DMS114 treated with DMSO at 0.1 percent for 48 hours (cell line): ENCODE data around the gene C6orf141.

Source experiments
- DNase-seq: peaks from one replicate; lab custom pipeline; 2025; ENCODE audit not compliant: unreplicated experiment; lab: John Stamatoyannopoulos, UW

The C6orf141 gene

DNA sequence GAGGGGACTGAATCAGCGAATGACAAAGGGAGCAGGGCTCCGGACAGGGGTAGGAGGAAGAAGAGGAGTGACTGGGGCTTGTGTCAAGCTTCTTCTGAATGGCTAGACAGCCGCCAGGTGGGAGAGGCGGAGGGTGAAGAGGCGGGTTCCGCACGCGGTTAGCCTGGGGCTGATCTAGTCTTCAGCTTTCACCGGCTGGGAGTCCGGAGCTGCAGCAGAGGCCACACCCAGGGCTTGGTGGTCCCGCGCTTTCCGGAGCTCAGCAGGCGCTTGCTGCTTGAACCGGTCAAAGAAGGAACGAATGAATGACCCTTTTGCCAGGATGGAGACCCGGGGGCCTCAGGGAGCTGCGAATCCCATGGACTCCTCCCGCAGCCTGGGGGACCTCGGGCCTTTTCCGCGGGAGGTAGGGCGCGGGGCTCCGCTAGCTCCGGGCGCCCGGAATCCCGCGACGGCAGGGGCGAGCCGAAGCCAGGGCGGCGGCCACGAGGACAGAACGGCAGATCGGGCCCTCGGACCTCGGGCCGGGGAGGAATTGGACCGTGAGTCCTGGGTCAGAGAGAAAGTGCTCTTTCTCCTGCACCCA lies at the start of gene C6orf141:
Gene C6orf141 (plus strand): TSS at position 177 of the 586 bp plus-strand sequence. CDS start 125 bp downstream, at position 302.
- DNase-seq: no peak

DNA sequence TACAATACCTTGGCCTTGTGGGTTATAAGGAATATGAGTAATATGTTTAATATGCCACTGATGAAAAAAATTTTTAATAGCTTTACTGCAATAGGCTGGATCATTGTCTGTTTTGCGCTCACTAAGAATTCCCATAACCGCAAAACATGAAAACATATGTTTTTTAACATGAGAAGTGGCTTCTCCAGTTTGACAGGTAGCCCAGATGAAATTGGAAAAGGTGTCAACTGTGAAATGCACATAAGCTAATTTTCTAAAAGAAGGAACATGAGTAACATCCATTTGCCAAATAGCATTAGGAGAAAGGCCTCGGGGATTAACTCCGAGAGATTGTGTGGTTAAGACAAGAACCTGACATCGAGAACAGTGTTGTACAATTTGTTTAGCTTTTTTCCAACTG lies 45.8 kb upstream of the C6orf141 start:
- DNase-seq: no peak

DNA sequence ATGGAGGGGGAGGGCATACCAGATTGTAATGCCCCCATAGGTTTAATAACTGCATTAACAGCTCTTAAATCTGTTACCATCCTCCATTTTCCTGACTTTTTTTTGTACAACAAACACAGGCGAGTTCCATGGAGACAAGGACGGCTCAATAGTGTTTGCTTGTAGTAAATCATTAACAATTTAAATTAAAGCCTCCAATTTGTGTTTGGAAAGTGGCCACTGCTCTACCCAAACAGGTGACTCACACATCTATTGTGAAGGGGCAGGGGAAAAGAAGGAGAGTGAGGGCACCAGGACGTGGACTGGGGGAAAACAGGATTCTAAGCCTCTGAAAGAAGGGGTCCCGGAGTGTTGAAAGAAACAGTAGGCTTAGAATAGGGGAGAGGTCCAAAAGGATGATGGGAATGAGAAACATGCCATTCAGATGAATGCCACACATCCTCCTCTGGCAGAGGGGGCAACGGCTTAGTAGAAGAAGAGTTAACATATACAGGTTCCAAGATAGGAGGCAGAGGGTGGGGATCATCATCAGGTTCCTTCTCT lies 43.8 kb upstream of the C6orf141 start:
- DNase-seq: no peak

DNA sequence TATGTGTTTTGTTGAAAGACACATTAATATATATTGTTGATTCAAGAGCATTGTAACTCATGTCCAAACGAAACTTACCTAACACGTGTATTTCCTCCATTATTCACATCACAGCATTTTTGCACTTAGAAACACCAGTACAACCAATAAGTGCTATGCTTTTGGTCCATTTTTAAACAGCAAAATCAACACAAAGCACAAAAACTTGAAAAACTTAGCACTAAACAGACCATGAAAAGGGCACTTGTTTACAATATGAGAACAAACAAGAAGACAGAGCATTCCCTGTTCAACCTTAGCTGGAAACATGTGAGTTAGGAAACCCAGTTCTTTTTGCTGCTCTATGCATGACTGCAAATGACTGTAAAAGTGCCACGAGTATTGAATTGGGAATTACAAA lies 41.1 kb upstream of the C6orf141 start:
- DNase-seq: no peak

DNA sequence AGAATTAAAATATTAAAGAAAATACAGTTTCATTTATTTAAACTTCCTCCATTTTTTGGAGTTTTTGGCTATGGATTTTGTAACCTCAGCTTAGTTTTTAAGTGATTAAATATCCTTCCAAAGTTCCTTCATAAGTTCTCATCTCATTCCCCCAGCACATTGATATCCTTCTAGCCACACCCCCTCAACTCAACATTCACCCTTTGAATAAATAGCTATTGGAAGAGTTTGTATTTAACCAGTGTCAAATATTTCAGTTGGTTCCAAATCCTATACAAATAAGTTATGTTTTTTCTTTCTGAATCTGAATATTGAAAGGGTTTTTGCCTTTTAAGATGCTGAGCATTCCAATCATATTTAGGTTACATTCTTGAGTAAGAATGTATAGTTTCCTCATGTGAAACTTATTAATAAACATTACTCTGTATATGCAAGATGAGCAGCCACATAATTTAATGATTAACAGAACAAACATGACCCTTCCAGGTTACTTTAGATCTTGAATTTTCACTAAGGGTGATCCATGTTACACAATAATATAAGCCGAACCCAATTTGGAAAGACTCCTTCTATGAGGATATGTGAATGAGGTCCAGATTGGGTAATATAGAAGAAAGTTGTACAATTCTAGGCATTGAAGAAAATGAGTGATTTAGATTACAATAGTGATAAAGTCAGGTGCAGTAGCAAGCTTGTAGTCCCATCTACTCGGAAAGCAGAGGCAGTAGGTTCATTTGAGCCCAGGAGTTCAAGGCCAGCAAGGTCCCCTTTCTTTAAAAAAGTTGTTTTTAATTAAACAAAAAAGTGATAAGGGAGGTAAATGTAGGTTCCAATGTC lies 37.1 kb upstream of the C6orf141 start:
- DNase-seq: no peak

DNA sequence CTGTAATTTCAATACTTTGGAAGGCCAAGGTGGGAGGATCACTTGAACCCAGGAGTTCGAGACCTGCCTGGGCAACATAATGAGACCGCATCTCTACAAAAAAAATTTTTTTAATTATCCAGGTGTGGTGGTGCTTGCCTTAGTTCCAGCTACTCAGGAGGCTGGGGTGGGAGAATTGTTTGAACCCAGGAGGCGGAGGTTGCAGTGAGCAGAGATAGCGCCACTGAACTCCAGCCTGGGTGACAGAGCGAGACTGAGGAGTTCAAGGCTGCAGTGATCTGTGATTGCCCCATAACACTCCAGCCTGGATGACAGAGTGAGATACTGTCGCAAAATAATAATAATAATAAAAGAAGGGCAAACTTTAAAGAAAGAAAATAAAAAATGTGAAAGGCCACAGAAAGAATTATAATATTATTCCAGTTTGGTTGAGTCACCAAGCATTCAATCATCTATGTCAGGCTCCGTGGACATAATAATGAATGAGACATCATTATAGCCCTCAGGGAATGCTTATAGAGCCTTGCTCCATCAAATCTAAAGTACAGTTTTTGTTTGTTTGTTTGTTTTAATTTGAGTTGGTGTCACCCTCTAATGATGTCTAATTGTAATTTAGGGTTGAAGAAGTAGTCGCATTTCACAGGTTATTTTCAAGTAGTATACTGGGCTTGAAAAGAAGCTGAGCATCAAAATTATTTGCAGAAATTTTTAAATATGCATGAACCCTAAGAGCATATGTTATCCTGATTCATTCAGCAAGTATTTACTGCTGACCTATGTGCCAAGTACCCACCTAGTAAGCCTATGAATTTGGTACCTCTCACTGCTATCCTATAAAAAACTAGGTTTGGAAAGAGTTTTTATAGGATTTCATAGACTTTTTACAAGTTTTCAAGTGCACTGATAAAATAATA lies 35.6 kb upstream of the C6orf141 start:
- no peak for DNase-seq

DNA sequence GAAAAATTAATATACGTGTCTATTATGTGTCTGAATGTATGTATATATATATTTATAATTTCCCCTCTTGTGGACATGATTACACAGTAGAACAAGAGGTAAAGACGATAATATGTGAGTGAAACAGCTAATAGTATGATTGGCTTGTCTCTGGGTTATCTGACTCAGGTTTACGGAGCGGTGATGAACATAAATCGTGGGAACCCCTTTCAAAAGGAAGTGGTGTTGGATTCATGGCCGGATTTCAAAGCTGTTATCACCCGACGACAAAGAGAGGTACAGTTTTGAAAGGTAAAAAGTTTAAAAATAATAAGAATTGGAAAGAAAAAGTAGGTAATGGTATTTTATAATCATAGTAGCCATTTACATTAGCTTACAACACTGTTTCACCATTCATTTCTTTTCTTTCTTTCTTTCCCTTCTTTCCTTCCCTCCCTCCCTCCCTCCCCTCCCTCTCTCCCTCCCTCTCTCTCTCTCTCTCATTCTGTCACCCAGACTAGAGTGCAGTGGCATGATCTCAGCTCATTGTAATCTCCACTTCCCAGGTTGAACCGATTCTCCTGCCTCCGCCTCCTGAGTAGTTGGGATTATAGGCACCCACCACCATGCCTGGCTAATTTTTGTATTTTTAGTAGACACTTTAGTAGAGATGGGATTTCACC lies 34.9 kb upstream of the C6orf141 start:
- DNase-seq: no peak

DNA sequence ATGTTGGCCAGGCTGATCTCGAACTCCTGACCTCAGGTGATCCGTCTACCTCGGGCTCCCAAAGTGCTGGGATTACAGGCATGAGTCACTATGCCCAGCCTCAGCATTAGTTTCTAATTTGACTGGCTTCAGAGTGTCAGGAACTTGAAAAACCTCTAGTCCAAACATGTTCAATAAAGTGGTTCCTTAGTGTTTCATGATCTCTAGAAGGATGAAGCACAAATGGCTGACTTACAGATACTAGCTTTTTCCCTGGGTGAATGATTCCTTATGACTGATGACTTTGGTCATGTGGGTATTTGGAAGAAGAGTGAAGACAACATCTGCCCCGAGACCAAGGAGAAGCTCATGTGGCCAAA lies 34.3 kb upstream of the C6orf141 start:
- DNase-seq: no peak

DNA sequence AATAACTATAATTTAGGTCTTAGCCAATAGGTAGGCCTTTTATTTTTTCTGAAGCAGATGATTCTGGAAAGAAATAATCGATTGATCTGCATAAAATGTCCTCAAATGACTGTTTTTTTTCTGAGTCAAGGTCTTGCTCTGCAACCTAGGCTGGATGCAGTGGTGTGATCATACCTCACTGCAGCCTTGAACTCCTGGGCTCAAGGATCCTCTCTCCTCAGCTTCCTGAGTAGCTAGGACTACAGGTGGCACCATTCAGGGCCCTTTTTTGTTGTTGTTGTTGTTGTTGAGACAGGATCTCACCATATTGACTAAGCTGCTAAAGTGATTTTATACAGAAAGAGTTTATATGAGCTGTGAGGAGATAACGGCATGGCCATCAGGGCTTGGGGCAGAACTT lies 32.5 kb upstream of the C6orf141 start:
- no peak for DNase-seq

DNA sequence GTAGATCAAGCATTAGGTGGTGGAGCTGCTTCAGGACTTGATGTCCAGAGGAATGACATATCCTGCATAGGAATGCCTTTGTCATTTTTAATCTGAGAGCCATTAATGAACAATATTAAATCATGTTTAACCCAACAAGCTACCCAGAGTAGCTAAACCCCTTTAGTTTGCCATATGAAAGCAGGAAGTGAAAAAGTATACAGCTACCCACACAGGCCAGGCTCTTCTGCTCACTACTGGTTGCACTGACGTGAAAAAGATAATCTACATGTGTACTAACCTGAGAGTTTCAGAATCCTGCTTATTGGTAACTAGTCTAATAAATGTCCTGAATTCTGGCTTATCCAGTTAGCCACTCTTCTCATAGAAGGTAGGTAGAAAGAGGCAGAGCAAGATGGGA lies 30.8 kb upstream of the C6orf141 start:
- no peak for DNase-seq

DNA sequence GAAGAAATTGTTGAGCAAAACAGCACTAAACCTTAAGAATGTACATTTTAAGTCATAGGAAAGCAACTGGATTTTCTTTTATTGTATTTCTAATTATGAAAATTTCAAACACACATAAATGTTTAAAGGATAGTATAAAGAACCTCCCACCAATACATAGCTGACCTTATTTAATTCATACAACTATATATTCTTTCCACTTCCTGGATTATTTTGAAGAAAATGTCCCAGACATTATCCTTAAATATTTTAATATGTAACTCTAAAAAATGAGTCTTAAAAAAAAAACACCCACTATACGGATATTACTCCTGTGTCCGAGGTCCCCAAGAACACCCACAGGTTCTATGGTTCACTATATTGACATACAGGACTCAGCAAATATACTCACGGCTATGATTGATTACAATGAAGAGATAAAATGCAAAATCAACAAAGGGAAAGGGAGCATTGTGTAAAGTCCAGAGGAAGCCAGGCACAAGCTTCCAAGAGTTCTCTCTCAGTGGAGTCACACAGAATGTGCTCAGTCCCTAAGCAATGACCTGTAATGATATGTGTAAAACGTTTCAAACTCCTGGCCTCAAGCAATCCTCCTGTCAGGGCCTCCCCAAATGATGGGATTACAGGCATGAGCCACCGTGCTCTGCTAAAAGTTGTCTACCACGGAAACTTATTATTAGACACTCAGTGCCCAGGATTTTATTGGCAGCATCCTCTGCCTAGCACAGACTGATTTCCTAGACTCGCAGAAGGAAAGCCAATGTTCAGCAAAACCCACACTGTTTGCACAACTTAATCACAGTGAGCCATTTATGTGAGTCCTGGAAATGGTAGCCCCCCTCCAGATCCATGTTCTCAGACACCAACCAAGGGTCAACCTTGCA lies 27.5 kb upstream of the C6orf141 start:
- no peak for DNase-seq

DNA sequence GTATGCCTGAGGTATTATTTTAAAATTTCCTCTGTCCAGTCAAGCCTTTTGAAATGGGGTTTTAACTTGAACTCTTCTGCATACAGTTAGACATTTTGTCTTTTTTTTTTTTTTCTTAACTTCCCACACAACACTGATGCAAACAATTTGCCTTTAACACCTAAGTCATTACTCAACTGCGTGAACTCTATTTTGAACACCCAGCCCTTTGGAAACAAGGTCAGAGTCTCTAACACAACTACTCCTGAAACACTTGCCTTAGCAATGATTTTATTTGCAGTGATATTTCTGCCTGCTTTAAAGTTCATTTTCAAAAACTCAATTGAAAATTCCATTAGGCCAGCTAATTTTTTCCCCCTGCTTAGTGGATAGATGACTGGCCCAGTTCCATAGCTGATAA lies 26.6 kb upstream of the C6orf141 start:
- DNase-seq: no peak

DNA sequence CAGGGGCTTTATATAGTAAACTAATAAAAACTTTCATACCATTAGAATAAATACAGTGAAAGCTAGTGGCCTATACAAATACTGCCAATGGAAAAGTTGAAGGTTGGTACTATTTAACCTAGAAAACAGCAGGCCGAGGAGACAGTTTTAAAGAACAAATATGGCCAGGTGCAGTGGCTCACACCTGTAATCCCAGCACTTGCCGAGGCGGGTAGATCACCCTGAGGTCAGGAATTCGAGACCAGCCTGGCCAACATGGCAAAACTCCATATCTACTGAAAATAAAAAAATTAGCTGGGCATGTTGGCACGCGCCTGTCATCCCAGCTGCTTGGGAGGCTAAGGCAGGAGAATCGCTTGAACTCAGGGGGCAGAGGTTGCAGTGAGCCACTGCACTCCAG lies 25.9 kb upstream of the C6orf141 start:
- no peak for DNase-seq

DNA sequence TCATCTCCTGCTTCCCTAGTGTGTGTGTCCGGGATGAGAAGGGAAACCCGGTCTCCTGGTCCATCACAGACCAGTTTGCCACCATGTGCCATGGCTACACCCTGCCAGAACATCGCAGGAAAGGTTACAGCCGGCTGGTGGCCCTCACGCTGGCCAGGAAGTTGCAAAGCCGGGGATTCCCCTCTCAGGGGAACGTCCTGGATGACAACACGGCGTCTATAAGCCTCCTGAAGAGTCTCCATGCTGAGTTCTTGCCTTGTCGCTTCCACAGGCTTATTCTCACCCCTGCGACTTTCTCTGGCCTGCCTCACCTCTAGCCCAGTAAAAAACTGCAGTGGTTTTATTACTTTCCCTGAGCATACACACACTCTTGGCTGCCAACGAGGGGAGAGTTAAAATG lies 23.9 kb upstream of the C6orf141 start:
- DNase-seq: no peak

DNA sequence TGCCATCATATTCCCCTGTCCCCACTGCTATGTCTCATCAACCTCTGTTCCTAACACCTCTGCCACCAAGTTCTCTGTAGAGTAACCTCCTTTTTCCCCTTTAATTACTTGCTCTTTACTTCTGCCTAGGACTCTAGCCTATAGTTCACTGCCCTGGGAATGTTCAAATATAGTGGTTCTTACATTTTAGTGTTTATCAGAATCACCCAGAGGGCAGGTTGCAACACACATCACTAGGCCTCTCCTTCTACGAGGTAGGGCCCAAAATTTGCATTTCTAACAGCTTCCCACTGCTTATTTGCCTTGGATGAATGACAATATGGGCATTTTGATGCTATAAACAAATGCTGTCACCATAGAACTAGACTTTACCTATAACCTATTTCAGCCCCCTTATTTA lies 23.1 kb upstream of the C6orf141 start:
- DNase-seq: no peak

DNA sequence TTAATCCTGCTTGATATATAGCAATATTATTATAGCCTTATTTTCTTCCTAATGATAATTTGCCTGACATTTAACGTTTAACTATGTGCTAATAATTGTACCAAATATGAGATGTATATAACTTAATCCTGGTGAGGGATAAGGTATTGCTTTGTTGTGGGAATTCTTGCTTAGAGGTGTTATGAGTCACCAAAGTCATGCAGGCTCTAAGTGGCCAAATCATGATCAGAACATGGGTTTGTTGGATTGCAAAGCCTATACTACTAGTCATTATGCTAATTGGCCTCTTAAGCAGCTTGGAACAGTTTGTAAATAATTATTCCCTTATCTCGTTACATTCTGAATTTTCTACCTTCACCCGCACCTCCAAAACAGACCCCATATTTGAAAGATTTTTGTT lies 21.9 kb upstream of the C6orf141 start:
- no peak for DNase-seq

DNA sequence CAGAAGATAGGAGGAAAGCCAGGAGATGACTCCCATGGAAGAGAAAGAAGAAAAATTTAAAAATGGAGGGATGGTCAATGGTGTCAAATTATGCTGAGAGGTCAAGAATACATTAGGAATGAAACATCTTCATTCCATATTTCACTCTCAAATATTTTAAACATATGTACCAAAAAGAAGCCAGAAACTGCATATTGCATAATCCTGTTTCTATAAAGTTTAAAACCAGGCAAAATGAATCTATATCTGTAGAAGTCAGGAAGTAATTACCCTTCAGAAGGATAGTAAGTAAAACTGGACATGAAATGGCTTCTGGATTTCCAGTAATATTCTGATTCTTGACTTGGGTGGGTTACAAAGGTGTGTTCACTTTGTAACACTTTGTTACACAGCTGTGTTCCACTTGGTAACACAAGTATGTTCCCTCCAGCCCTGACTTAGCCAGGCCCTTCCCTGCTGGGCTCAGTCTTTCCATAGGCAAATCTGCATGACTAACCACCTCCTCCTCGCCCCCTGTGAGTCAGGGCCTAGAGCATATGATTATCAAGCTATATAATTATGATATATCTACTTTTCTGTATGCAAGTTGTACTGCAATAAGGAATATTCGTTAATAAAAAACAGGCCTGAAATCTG lies 20.2 kb upstream of the C6orf141 start:
- DNase-seq: no peak

DNA sequence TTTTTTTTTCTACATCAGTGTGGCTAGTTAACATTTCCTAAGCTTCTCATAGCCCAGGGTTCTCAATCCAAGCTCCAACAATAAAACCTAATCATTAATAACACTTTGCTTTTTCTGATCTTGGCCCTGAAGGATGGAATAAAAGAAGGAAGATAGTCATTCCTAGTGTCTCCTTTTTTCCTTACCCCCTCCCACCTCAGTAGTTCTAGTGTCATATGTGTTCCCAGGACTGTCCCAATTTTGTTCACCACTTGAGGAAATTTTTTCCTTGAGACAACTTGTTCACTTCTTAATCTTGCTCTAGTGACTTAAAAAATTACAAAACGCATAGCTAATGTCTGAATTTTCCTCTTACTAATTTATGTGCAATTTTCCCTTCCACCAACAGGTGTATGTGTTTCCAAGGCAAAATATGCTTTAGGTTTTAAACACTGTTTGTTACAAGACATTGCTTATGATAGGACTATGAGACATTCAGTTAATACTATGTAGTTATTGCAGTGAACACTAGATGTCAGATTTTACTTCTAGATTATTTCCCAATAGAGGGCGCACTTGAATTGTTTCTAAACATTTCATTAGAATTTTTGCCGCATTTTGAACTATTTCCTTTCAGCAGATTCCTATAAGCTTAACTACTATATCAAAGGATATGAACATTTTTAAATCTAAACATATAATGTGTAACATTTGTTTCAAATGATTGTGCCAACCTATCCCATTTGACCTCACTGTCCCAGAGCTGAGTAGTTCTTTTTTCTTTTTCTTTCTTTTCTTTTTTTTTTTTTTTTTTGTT lies 18.5 kb upstream of the C6orf141 start:
- peak; percentile 82 for DNase-seq

DNA sequence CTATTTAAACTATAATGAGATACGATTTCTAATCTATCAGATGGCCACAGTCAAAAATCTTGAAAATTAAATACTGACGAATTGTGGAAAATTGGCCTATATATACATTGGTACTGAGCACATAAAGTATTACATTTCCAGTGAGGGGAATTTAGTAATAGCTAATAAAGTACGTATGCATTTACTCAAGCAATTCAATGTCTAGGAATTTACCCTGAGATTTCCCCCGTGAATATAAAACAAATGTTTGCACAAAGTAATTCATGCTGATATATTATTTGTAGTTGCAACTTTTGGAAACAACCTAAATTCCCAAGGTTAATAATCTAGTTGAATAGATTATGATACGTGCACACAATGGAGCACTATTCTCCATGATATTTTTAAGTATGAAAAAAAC lies 14.7 kb upstream of the C6orf141 start:
- DNase-seq: no peak
